CD14-positive monocyte (primary cell): ENCODE data around the gene PDE1A. TPM values are rescaled to one million over a fixed set of nuclear protein-coding genes. Genes with fewer than 3 reads are reported as not detected.

ENCODE experiments used
- DNase-seq, 3 donors: peaks; one replicate each; pipeline ENCODE4 v3.0.0-alpha.2; 2011 to 2022
- H2AFZ ChIP-seq: 2 replicates; pipeline ENCODE4 v1.6.0; 2012; ENCODE audit warnings: mild to moderate bottlenecking, low read depth, low read length, inconsistent platforms; ENCODE audit not compliant: insufficient read depth, poor library complexity, severe bottlenecking
- H3K27ac ChIP-seq, 2 donors: 1 replicate in 1 of 2; 2 replicates in 1 of 2; pipeline ENCODE4 v1.5.1; 2012 to 2013; ENCODE audit warnings: low read length in 2 of 2, control low read depth in 1 of 2, inconsistent platforms in 1 of 2, low read depth in 1 of 2, mild to moderate bottlenecking in 1 of 2
- H3K27me3 ChIP-seq, 2 donors: one replicate each; pipeline versions ENCODE4 v1.6.0 to v1.6.1; 2011 to 2013; ENCODE audit warnings: low read length in 2 of 2; ENCODE audit not compliant: control insufficient read depth in 2 of 2, insufficient read depth in 2 of 2
- H3K36me3 ChIP-seq, 2 donors: replicated peaks in 1 of 2; 1 replicate in 1 of 2; 2 replicates in 1 of 2; pipeline versions ENCODE4 v1.5.1 to v1.6.1; 2012 to 2013; ENCODE audit warnings: low read length in 2 of 2, control low read depth in 1 of 2, inconsistent platforms in 1 of 2, mild to moderate bottlenecking in 1 of 2; ENCODE audit not compliant: insufficient read depth in 2 of 2, control insufficient read depth in 1 of 2
- H3K4me1 ChIP-seq, 2 donors: 1 replicate in 1 of 2; 2 replicates in 1 of 2; pipeline versions ENCODE4 v1.5.1 to v1.6.1; 2012 to 2013; ENCODE audit warnings: low read length in 2 of 2, control low read depth in 1 of 2, inconsistent platforms in 1 of 2, mild to moderate bottlenecking in 1 of 2, moderate library complexity in 1 of 2; ENCODE audit not compliant: insufficient read depth in 2 of 2, control insufficient read depth in 1 of 2
- H3K4me2 ChIP-seq: replicated peaks from 2 replicates; pipeline ENCODE3; 2012; ENCODE audit warnings: low read length, moderate library complexity, mild to moderate bottlenecking; ENCODE audit not compliant: poor library complexity, severe bottlenecking; ENCODE audit errors: extremely low read depth
- H3K4me3 ChIP-seq, 3 experiments: fragments of 200-600 bp in 1 of 3; sonication (generic) in 1 of 3; replicated peaks in 1 of 3; 1 replicate in 2 of 3; 2 replicates in 1 of 3; pipeline ENCODE4 v1.5.1; 2011 to 2013; ENCODE audit warnings: low read length in 3 of 3, mild to moderate bottlenecking in 3 of 3, control low read depth in 2 of 3, low read depth in 2 of 3, inconsistent platforms in 1 of 3, moderate library complexity in 1 of 3
- H3K79me2 ChIP-seq: 2 replicates; pipeline ENCODE4 v1.6.0; 2012; ENCODE audit warnings: mild to moderate bottlenecking, control low read depth, inconsistent platforms, low read length, moderate library complexity; ENCODE audit not compliant: insufficient read depth
- H3K9ac ChIP-seq: 2 replicates; pipeline ENCODE4 v1.6.0; 2017; ENCODE audit warnings: low read length, mild to moderate bottlenecking; ENCODE audit not compliant: insufficient read depth, poor library complexity, severe bottlenecking
- H3K9me3 ChIP-seq, 2 donors: replicated peaks in 1 of 2; 1 replicate in 1 of 2; 2 replicates in 1 of 2; pipeline versions ENCODE4 v1.5.1 to v1.6.1; 2012 to 2013; ENCODE audit warnings: low read length in 2 of 2, control low read depth in 1 of 2; ENCODE audit not compliant: control insufficient read depth in 1 of 2, insufficient read depth in 1 of 2
- H4K20me1 ChIP-seq: 2 replicates; pipeline ENCODE4 v1.6.0; 2012; ENCODE audit warnings: mild to moderate bottlenecking, low read length, control low read depth, moderate library complexity; ENCODE audit not compliant: insufficient read depth
- H3K27ac Mint-ChIP-seq, 7 donors: one replicate each; pipeline ENCODE4 v1.8.0; 2020; ENCODE audit warnings: mild to moderate bottlenecking in 7 of 7, mixed read lengths in 7 of 7, moderate library complexity in 6 of 7, inconsistent platforms in 2 of 7
- H3K27me3 Mint-ChIP-seq, 3 donors: one replicate each; pipeline ENCODE4 v1.8.0; 2021 to 2022; ENCODE audit warnings: low read depth in 3 of 3, mild to moderate bottlenecking in 3 of 3, mixed read lengths in 3 of 3, moderate library complexity in 3 of 3, inconsistent platforms in 1 of 3
- H3K36me3 Mint-ChIP-seq, 2 donors: one replicate each; pipeline ENCODE4 v1.8.0; 2020; ENCODE audit warnings: mixed read lengths in 2 of 2, inconsistent platforms in 1 of 2, mild to moderate bottlenecking in 1 of 2
- H3K4me1 Mint-ChIP-seq: one replicate; pipeline ENCODE4 v1.8.0; 2020; ENCODE audit warnings: mild to moderate bottlenecking, mixed read lengths
- H3K4me3 Mint-ChIP-seq, 2 donors: one replicate each; pipeline ENCODE4 v1.8.0; 2020; ENCODE audit warnings: mild to moderate bottlenecking in 2 of 2, mixed read lengths in 2 of 2, moderate library complexity in 1 of 2
- H3K9me3 Mint-ChIP-seq, 7 donors: one replicate each; pipeline ENCODE4 v1.8.0; 2020 to 2022; ENCODE audit warnings: mixed read lengths in 7 of 7, mild to moderate bottlenecking in 6 of 7, moderate library complexity in 6 of 7, inconsistent platforms in 2 of 7
- WGBS: methylation state at CpG from one replicate; pipeline ENCODE4 v1.1.5; 2013; ENCODE audit warnings: missing lambda C conversion rate; ENCODE audit not compliant: insufficient coverage; 5-methylcytosine and 5-hydroxymethylcytosine counted together
- intact Hi-C, 2 donors: fragments of 100-400 bp; cut with micrococcal nuclease; formaldehyde crosslinking; loops; one replicate each; pipeline versions ENCODE4 v1.15.0 to v1.15.1; 2023
- polyA plus RNA-seq, 3 donors: library from polyadenylated mRNA; depleted of rRNA in 1 of 3; unstranded in 2 of 3; stranded (reverse) in 1 of 3; fragments of 300-500 nt in 2 of 3; fragments of >200 nt in 1 of 3; fragmentation: Illumina TruSeq in 2 of 3; gene quantifications; 1 replicate in 2 of 3; 2 replicates in 1 of 3; pipeline ENCODE4 v1.2.3, GENCODE V29; 2012 to 2021
- TF ChIP-seq, protein P1 (sequence below): fragments of 200-600 bp; IDR thresholded peaks from one replicate; pipeline ENCODE4 v1.8.0; 2022; ENCODE audit warnings: antibody characterized with exemption, mild to moderate bottlenecking

PDE1A gene
- polyA plus RNA-seq, 3 donors: not detected

DNA sequence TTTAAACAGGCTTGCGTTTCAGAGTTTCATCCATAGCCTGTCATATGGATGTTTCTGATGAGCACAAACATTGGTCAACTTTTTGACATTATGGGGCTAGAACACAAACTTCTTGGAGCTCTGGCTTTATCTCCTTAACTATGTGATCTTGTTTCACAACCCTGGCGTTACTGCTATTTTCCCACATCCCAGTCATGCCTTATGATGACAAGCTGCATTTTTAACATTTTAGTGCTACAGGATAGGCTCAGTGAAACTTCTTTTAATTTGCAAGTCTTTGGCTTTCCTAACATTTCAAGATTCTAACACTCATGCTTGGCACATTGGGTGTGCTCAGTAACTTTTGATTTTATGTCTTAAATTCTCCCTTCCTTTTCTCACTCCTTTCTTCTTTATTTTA, 21.0 kb upstream of the PDE1A start:
- Histone ChIP-seq H3K27me3 (no peaks in the 10 kb centered on the region), H4K20me1 (no peaks in the 10 kb centered on the region), H2AFZ (no peak overlapping the region), H3K36me3 (no peaks in the 10 kb centered on the region), H3K4me1 (no peaks in the 10 kb centered on the region), H3K79me2 (no peaks in the 10 kb centered on the region), H3K4me2 (no peak overlapping the region), H3K9ac (no peak overlapping the region), H3K27ac (no peak overlapping the region), H3K4me3 (no peak overlapping the region), H3K9me3 (peaks cover 0 to 6% of the 10 kb centered on the region in 2 donors)
- no peaks in the 10 kb centered on the region for H3K36me3 Mint-ChIP-seq
- TF ChIP-seq, protein P1, sequence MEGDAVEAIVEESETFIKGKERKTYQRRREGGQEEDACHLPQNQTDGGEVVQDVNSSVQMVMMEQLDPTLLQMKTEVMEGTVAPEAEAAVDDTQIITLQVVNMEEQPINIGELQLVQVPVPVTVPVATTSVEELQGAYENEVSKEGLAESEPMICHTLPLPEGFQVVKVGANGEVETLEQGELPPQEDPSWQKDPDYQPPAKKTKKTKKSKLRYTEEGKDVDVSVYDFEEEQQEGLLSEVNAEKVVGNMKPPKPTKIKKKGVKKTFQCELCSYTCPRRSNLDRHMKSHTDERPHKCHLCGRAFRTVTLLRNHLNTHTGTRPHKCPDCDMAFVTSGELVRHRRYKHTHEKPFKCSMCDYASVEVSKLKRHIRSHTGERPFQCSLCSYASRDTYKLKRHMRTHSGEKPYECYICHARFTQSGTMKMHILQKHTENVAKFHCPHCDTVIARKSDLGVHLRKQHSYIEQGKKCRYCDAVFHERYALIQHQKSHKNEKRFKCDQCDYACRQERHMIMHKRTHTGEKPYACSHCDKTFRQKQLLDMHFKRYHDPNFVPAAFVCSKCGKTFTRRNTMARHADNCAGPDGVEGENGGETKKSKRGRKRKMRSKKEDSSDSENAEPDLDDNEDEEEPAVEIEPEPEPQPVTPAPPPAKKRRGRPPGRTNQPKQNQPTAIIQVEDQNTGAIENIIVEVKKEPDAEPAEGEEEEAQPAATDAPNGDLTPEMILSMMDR: no peak
- DNase-seq: no peak
- WGBS: 100% methylated on average over 1 of the region's 2 CpGs
- H3K27ac Mint-ChIP-seq: no peak overlapping the region
- peaks cover 0 to 11% (median 2%) of the 10 kb centered on the region in 7 donors for H3K9me3 Mint-ChIP-seq
- intact Hi-C loops: no loop called here
- no peak overlapping the region for H3K4me3 Mint-ChIP-seq
- no peaks in the 10 kb centered on the region for H3K4me1 Mint-ChIP-seq
- H3K27me3 Mint-ChIP-seq: peaks cover 0 to 1% (median 0%) of the 10 kb centered on the region in 3 donors

DNA sequence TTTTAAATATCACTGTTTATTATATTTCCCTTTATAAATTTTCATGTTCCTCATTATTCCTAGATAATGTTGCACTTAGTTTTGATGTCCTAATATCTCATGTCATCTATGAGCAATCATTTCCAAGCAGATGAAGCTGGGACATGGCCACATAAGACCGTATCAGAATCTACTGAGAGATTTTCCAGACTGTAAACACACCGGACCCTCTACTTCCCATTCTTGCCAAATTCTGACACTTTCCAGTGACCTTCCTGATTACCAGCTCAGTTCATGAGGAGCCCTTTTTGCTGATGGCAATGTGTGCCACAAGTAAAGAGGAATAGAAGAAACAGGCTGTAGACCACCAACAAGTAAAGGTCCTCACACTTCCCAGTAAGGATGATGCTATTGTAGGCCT, 20.3 kb upstream of the PDE1A start:
- DNase-seq: no peak
- no peaks in the 10 kb centered on the region for H3K79me2 ChIP-seq
- H3K9me3 Mint-ChIP-seq: peaks cover 0 to 11% (median 2%) of the 10 kb centered on the region in 7 donors
- H3K36me3 Mint-ChIP-seq: no peaks in the 10 kb centered on the region
- H3K4me1 ChIP-seq: no peaks in the 10 kb centered on the region
- no peak overlapping the region for H3K4me2 ChIP-seq
- no peaks in the 10 kb centered on the region for H3K4me1 Mint-ChIP-seq
- 83% methylated on average over 1 of the region's 2 CpGs for WGBS
- TF ChIP-seq, protein P1: no peak
- H3K9ac ChIP-seq: no peak overlapping the region
- H2AFZ ChIP-seq: no peak overlapping the region
- H3K9me3 ChIP-seq: peaks cover 0 to 6% of the 10 kb centered on the region in 2 donors
- H3K36me3 ChIP-seq: no peaks in the 10 kb centered on the region
- no peak overlapping the region for H3K4me3 Mint-ChIP-seq
- intact Hi-C loops: no loop called here
- H3K27me3 ChIP-seq: no peaks in the 10 kb centered on the region
- no peak overlapping the region for H3K4me3 ChIP-seq
- H3K27ac ChIP-seq: no peak overlapping the region
- no peaks in the 10 kb centered on the region for H4K20me1 ChIP-seq
- peaks cover 0 to 1% (median 0%) of the 10 kb centered on the region in 3 donors for H3K27me3 Mint-ChIP-seq
- H3K27ac Mint-ChIP-seq: no peak overlapping the region
